ENCODE results near the gene ENTREP1. TPM values are rescaled to one million over a fixed set of nuclear protein-coding genes. Genes with fewer than 3 reads are reported as not detected.

Gene ENTREP1
- total RNA-seq, 1 experiment from 2014 or later, result not detected

Other genes starting within 250 kb of the ENTREP1 start
- 10.1 and 11.5 TPM in 2 replicates for gene TJP2, start 150.9 kb upstream of the ENTREP1 start, total RNA-seq (2014; rRNA removed; shearing (Covaris generic); ENCODE audit: low replicate concordance)

Data from MG63 (cell line).